RWPE2 (cell line): ENCODE measurements around the gene MATCAP1.

Source experiments
- ATAC-seq: fragments of 200-7000 bp; cut with Tn5 transposase; 3 replicates; pipeline ENCODE4 v1.9.1; 2021; ENCODE audit warnings: low read depth
- DNase-seq: peaks from one replicate; pipeline ENCODE4 v3.0.0-alpha.2; 2020; ENCODE audit warnings: low spot score
- H3K27ac ChIP-seq: fragments of 450-650 bp; 2 replicates; pipeline ENCODE4 v1.5.1; 2017; ENCODE audit warnings: mild to moderate bottlenecking; ENCODE audit not compliant: poor library complexity, severe bottlenecking
- H3K27me3 ChIP-seq: fragments of 250-450 bp; sonication (Bioruptor Pico); 2 replicates; pipeline ENCODE4 v1.5.1; 2021; ENCODE audit warnings: mild to moderate bottlenecking, moderate library complexity; ENCODE audit not compliant: insufficient read depth, poor library complexity, severe bottlenecking
- H3K36me3 ChIP-seq: fragments of 250-450 bp; sonication (Bioruptor Pico); 2 replicates; pipeline ENCODE4 v1.5.1; 2020; ENCODE audit warnings: low read depth, mild to moderate bottlenecking, moderate library complexity
- H3K4me1 ChIP-seq: fragments of 250-450 bp; sonication (Bioruptor Pico); 2 replicates; pipeline ENCODE4 v1.5.1; 2021; ENCODE audit warnings: mild to moderate bottlenecking, moderate library complexity; ENCODE audit not compliant: insufficient read depth, poor library complexity, severe bottlenecking
- H3K4me3 ChIP-seq: fragments of 250-450 bp; sonication (Bioruptor Pico); 2 replicates; pipeline ENCODE4 v1.5.1; 2021; ENCODE audit warnings: mild to moderate bottlenecking, moderate library complexity; ENCODE audit not compliant: severe bottlenecking
- H3K9me3 ChIP-seq: fragments of 250-450 bp; sonication (Bioruptor Pico); 2 replicates; pipeline ENCODE4 v1.5.1; 2021; ENCODE audit warnings: mild to moderate bottlenecking, moderate library complexity; ENCODE audit not compliant: severe bottlenecking
- TF ChIP-seq, protein P1 (sequence below): fragments of 450-650 bp; IDR thresholded peaks from one replicate; pipeline ENCODE4 v1.5.1; 2017; ENCODE audit warnings: mild to moderate bottlenecking, moderate library complexity; ENCODE audit not compliant: poor library complexity, severe bottlenecking

The MATCAP1 gene

DNA sequence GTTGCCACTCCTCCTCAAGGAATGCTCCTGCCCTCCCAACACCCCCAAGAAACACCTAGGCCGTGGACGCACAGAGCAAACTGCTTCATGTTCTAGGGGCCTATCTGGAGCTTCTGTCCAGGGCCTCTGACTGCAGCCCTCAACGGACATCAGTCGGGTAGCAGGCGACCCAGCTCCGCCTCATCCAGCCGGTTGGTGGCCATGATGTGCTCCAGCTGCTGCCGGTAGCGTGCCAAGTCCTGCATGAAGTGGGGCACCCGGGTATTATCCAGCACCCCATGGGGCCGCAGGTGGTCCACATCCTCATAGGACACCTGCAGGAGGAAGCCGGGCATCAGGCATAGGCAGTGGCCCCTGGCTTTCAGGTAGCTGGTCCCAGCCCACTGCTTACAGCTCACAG lies 7.1 kb downstream of the MATCAP1 start:
- Histone ChIP-seq H3K4me3 (no peak overlapping the region), H3K27me3 (no peaks in the 10 kb centered on the region), H3K4me1 (peaks cover 9% of the 10 kb centered on the region), H3K27ac (peak overlapping the region; percentile 80), H3K9me3 (no peaks in the 10 kb centered on the region), H3K36me3 (peaks cover 9% of the 10 kb centered on the region)
- TF ChIP-seq, protein P1, sequence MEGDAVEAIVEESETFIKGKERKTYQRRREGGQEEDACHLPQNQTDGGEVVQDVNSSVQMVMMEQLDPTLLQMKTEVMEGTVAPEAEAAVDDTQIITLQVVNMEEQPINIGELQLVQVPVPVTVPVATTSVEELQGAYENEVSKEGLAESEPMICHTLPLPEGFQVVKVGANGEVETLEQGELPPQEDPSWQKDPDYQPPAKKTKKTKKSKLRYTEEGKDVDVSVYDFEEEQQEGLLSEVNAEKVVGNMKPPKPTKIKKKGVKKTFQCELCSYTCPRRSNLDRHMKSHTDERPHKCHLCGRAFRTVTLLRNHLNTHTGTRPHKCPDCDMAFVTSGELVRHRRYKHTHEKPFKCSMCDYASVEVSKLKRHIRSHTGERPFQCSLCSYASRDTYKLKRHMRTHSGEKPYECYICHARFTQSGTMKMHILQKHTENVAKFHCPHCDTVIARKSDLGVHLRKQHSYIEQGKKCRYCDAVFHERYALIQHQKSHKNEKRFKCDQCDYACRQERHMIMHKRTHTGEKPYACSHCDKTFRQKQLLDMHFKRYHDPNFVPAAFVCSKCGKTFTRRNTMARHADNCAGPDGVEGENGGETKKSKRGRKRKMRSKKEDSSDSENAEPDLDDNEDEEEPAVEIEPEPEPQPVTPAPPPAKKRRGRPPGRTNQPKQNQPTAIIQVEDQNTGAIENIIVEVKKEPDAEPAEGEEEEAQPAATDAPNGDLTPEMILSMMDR: no peak
- ATAC-seq: no peak
- DNase-seq: no peak

DNA sequence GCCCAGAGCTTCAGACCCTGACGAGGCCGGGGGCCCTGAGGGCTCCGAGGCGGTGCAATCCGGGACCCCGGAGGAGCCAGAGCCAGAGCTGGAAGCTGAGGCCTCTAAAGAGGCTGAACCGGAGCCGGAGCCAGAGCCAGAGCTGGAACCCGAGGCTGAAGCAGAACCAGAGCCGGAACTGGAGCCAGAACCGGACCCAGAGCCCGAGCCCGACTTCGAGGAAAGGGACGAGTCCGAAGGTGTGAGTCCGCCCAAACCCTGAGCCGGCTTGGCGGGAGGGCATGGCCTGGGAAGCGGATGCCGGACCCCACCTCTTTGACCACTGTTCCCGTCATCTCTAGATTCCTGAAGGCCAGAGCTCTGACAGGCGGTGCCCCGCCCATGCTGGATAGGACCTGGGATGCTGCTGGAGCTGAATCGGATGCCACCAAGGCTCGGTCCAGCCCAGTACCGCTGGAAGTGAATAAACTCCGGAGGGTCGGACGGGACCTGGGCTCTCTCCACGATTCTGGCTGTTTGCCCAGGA lies 9.0 kb downstream of the MATCAP1 start:
- Histone ChIP-seq H3K27ac (peak overlapping the region; percentile 80), H3K9me3 (no peaks in the 10 kb centered on the region), H3K36me3 (peaks cover 9% of the 10 kb centered on the region), H3K27me3 (no peaks in the 10 kb centered on the region), H3K4me1 (peaks cover 18% of the 10 kb centered on the region), H3K4me3 (peak overlapping the region; percentile 31)
- ATAC-seq (no peak), DNase-seq (no peak)
- TF ChIP-seq, protein P1: no peak

GRCh38 chr16:67173808-67174705 lies 9.7 kb downstream of the MATCAP1 start:
- peaks cover 9% of the 10 kb centered on the region for H3K36me3 ChIP-seq
- peak overlapping the region; percentile 80 for H3K27ac ChIP-seq
- no peaks in the 10 kb centered on the region for H3K9me3 ChIP-seq
- ATAC-seq: peak; percentile 72
- TF ChIP-seq, protein P1: peak; percentile 20
- peak; percentile 95 for DNase-seq
- H3K4me3 ChIP-seq: peak overlapping the region; percentile 31
- no peaks in the 10 kb centered on the region for H3K27me3 ChIP-seq
- H3K4me1 ChIP-seq: peaks cover 21% of the 10 kb centered on the region

- Histone ChIP-seq H3K27me3 (no peaks in the 10 kb centered on the region), H3K27ac (peak overlapping the region; percentile 80), H3K4me3 (peak overlapping the region; percentile 31), H3K9me3 (no peaks in the 10 kb centered on the region), H3K36me3 (peaks cover 9% of the 10 kb centered on the region), H3K4me1 (peaks cover 21% of the 10 kb centered on the region)
- no peak for ATAC-seq
- TF ChIP-seq, protein P1: no peak
- no peak for DNase-seq
Measured at GRCh38 chr16:67173323-67173722, 10.4 kb downstream of the MATCAP1 start.
